Epithelial cell of proximal tubule (primary cell): Measurements from ENCODE around the gene NUDC. TPM values are rescaled to one million over a fixed set of nuclear protein-coding genes. Genes with fewer than 3 reads are reported as not detected.

Experiments used
- DNase-seq: peaks from one replicate; pipeline ENCODE4 v3.0.0-alpha.2; 2011; ENCODE audit warnings: low read depth
- H3K4me3 ChIP-seq: 2 replicates; pipeline ENCODE4 v1.5.1; 2011; ENCODE audit warnings: low read depth, mild to moderate bottlenecking, low read length
- CTCF ChIP-seq: conservative IDR thresholded peaks from 2 replicates; pipeline ENCODE4 v1.5.1; 2012; ENCODE audit warnings: low read depth, mild to moderate bottlenecking, low read length
- total RNA-seq: library from RNA; depleted of rRNA; stranded (reverse); fragments of >200 nt; gene quantifications from 2 replicates; pipeline ENCODE4 v1.2.3, GENCODE V29; 2015

The NUDC gene
- total RNA-seq, 1 donor from 2014 or later: 139 TPM

- H3K4me3 ChIP-seq: no peak overlapping the region
- DNase-seq: no peak
- no peak for TF ChIP-seq CTCF
These were observed 29.7 kb downstream of the NUDC start for GRCh38 chr1:26951216-26951615.

GRCh38 chr1:26951821-26952497 lies 30.4 kb downstream of the NUDC start:
- DNase-seq: no peak
- H3K4me3 ChIP-seq: no peak overlapping the region
- no peak for TF ChIP-seq CTCF

- DNase-seq: no peak
- no peak overlapping the region for H3K4me3 ChIP-seq
- no peak for TF ChIP-seq CTCF
These were observed 31.8 kb downstream of the NUDC start for GRCh38 chr1:26953374-26953773.

GRCh38 chr1:26956321-26956720 lies 34.8 kb downstream of the NUDC start:
- H3K4me3 ChIP-seq: no peak overlapping the region
- TF ChIP-seq CTCF: no peak
- DNase-seq: no peak

GRCh38 chr1:26957306-26957705 lies 35.8 kb downstream of the NUDC start:
- TF ChIP-seq CTCF: no peak
- H3K4me3 ChIP-seq: no peak overlapping the region
- no peak for DNase-seq

- peak overlapping the region; percentile 68 for H3K4me3 ChIP-seq
- TF ChIP-seq CTCF: no peak
- DNase-seq: no peak
These were observed 37.7 kb downstream of the NUDC start for GRCh38 chr1:26959270-26959669.
